ENCODE measurements around the gene SNRPA. TPM values are rescaled to one million over a fixed set of nuclear protein-coding genes. Genes with fewer than 3 reads are reported as not detected.
"Not testable (repeated sequence)": the region's sequence is repeated elsewhere in the genome, so short reads cannot be mapped to it uniquely, and the experiment has no call there.

The SNRPA gene
- total and polyA plus RNA-seq, 2 experiments from 2014 or later: 145 to 230 TPM

DNA sequence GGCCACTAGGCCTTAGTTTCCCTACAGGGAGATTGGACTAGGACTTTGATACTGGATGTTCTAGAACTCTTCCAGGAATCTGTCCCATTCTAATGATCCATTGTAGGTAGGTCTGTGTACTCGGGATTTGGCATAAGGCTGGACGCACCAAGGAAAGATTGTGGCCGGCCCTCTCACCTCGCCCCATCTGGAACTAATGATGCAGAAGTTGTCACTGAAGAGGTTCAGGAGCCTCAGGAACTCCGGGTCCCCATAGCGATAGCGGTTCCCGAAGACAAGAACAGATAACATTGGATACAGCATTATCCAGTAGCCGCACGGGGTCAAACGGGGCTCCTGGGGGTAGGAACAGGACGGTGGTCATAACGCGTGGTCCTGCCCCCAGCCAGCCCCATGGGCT is 59.2 kb downstream of the SNRPA start:
- Histone ChIP-seq H3K4me3 (no peak overlapping the region), H3K27ac (peak overlapping the region; percentile 60), H3K9me3 (ENCODE audit: low read depth) (no peaks in the 10 kb centered on the region), H3K27me3 (no peaks in the 10 kb centered on the region), H3K4me1 (ENCODE audit: low read depth) (peaks cover 21% of the 10 kb centered on the region), H3K36me3 (peaks cover 17% of the 10 kb centered on the region)
- no peak for DNase-seq (ENCODE audit: low read depth in 1 of 2, low spot score in 1 of 2)
- TF ChIP-seq, protein P1, sequence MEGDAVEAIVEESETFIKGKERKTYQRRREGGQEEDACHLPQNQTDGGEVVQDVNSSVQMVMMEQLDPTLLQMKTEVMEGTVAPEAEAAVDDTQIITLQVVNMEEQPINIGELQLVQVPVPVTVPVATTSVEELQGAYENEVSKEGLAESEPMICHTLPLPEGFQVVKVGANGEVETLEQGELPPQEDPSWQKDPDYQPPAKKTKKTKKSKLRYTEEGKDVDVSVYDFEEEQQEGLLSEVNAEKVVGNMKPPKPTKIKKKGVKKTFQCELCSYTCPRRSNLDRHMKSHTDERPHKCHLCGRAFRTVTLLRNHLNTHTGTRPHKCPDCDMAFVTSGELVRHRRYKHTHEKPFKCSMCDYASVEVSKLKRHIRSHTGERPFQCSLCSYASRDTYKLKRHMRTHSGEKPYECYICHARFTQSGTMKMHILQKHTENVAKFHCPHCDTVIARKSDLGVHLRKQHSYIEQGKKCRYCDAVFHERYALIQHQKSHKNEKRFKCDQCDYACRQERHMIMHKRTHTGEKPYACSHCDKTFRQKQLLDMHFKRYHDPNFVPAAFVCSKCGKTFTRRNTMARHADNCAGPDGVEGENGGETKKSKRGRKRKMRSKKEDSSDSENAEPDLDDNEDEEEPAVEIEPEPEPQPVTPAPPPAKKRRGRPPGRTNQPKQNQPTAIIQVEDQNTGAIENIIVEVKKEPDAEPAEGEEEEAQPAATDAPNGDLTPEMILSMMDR (IDR thresholded peaks at IDR 0.05; ENCODE audit: low read depth, low read length): no peak

DNA sequence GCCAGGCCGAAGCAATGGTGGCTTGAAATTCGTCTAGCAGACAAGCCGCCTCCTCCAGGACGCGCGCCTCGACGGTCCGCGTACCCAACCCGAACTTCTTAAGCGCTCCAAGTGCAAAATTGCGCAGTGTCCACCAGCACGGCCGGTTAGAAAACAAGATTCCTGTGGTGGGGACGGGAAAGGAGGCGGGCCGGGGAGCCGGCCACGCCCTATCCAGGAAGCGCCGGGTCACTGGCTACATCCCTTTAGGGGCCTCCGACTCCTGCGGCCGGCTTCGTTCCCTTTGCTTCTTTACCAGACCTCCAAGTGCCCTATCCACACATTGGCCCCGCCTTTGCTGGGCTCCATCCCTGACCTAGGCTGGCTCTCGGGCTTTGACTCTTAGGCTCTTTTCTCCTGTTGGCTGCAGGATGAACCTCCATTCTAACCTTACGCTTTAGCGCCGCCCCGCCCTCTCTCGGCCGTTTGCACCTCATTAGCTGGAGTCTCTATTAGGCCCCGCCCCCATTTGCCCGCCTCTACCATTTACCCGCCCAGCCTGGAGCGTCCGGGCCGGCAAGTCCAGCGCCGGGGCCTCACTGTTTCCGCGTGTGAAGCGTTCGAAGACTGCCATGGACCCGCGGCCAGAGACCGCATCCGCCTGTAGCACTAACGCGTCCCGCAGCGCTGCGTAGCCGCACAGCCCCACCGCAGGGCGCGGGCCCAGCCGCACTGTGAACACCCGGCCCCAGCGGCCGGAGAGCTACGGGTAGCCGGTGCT is 59.8 kb downstream of the SNRPA start:
- H3K4me1 ChIP-seq (ENCODE audit: low read depth): peaks cover 21% of the 10 kb centered on the region
- H3K27ac ChIP-seq: peak overlapping the region; percentile 77
- DNase-seq (ENCODE audit: low read depth in 1 of 2, low spot score in 1 of 2): peak; percentile 84 to 92
- H3K9me3 ChIP-seq (ENCODE audit: low read depth); H3K27me3 ChIP-seq: not testable (repeated sequence)
- peak overlapping the region; percentile 35 for H3K4me3 ChIP-seq
- H3K36me3 ChIP-seq: peaks cover 17% of the 10 kb centered on the region

DNA sequence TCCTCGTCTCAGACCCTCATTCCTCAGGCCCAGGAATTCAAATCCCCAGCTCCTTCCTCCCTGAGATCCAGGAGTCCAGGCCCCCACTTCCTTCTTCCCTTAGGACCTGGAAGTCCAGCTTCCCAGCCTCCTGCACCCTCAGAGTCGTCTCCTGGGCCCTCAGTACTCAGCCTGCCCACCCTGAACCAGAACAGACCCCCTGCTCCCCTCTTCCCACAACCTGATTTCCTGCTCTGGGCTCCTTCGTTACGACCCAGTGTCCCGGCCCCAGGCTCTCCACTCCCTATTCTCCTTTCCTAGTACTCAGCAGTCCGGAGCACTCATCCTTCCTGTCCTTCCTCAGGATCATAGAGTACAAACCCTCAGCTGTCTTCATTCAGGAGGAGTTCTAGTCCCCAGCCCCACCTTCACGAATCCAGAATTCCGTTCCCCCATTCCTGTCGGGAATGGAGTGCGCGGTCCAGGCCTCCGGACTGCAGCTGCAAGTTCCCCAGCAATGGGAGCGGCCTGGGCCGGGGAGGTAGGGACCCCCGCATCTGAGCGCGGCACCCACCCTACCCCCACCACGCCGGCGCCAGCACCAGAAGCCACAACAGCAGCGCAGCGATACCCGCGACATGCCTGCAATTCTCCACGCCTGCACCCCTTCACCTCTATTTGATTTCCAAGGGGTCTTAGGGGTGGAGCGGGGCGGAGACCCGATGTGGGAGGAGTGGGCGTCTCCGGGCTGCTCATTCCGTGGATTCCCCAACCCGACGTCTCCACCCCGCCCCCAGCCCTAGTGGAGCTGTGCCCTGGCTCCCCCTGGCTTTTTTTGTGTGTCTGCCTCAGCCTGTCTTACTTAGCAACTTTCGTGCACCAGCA is 60.7 kb downstream of the SNRPA start:
- Histone ChIP-seq H3K27ac (peak overlapping the region; percentile 77), H3K9me3 (ENCODE audit: low read depth) (no peaks in the 10 kb centered on the region), H3K27me3 (no peaks in the 10 kb centered on the region), H3K36me3 (peaks cover 17% of the 10 kb centered on the region), H3K4me3 (peak overlapping the region; percentile 35), H3K4me1 (ENCODE audit: low read depth) (peaks cover 21% of the 10 kb centered on the region)
- TF ChIP-seq, protein P1 (IDR thresholded peaks at IDR 0.05; ENCODE audit: low read depth, low read length): peak; percentile 5
- DNase-seq (ENCODE audit: low read depth in 1 of 2, low spot score in 1 of 2): peak in 1 of 2 donors; percentile 42

DNA sequence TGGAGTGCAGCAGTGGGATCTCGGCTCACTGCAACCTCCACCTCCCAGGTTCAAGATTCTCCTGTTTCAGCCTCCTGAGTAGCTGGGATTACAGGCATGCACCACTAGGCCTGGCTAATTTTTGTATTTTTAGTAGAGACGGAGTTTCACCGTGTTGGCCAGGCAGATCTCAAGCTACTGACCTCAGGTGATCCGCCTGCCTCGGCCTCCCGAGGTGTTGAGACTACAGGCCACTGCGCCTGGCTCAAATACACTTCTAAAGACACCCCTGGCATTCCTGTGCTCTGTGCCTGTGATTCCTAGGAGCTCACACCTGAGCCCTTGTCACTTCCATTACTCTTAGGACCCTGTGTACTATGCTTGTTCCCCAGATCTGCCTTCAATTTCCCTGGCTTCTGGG is 61.6 kb downstream of the SNRPA start:
- not testable (repeated sequence) for H3K27me3 ChIP-seq, H3K4me3 ChIP-seq

DNA sequence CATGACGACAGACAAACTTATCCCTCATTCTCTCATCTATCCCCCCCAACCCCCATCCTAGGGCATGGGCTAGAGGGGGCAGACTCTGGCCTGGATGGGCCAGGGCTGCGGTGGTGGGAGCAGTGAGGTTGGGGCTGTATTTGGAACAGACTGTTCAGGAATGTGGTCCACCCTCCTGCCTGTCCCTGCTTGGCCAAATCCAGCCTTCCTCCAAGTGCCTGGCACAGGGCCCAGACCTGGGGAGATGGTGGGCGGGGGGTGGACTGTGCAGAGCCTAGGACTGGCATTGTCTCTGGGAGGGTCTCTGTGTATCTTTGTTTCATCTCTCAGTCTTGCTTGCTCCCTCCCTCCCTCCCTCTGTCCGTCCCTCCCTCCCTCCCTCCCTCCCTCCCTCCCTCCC is 62.2 kb downstream of the SNRPA start:
- no peaks in the 10 kb centered on the region for H3K27me3 ChIP-seq
- DNase-seq (ENCODE audit: low read depth in 1 of 2, low spot score in 1 of 2): peak in 1 of 2 donors; percentile 72
- no peak overlapping the region for H3K27ac ChIP-seq
- no peak overlapping the region for H3K4me3 ChIP-seq
- no peaks in the 10 kb centered on the region for H3K9me3 ChIP-seq (ENCODE audit: low read depth)
- TF ChIP-seq, protein P1 (IDR thresholded peaks at IDR 0.05; ENCODE audit: low read depth, low read length): no peak
- H3K4me1 ChIP-seq (ENCODE audit: low read depth): peaks cover 21% of the 10 kb centered on the region
- H3K36me3 ChIP-seq: peaks cover 8% of the 10 kb centered on the region

More for the DNA sequence above, 61.6 kb downstream of the SNRPA start:
- DNase-seq (ENCODE audit: low read depth in 1 of 2, low spot score in 1 of 2); H3K9me3 ChIP-seq (ENCODE audit: low read depth); H3K27ac ChIP-seq: not testable (repeated sequence)
- Histone ChIP-seq H3K36me3 (peaks cover 14% of the 10 kb centered on the region), H3K4me1 (ENCODE audit: low read depth) (peaks cover 21% of the 10 kb centered on the region)

Other genes starting within 250 kb of the SNRPA start
- 53.3 and 63.6 TPM in 2 replicates for gene SHKBP1, start 174.3 kb upstream of the SNRPA start, total RNA-seq
- 70.1 and 83.4 TPM in 2 replicates for gene SHKBP1, start 174.3 kb upstream of the SNRPA start, polyA plus RNA-seq
- 85.3 and 203 TPM in 2 replicates for gene LTBP4, start 149.8 kb upstream of the SNRPA start, total RNA-seq
- gene LTBP4, start 149.8 kb upstream of the SNRPA start, polyA plus RNA-seq: 158 and 255 TPM in 2 replicates
- 17.1 and 21.7 TPM in 2 replicates for gene NUMBL, start 60.6 kb upstream of the SNRPA start, total RNA-seq
- 12.6 and 13.8 TPM in 2 replicates for gene NUMBL, start 60.6 kb upstream of the SNRPA start, polyA plus RNA-seq
- 82.5 and 90.1 TPM in 2 replicates for gene COQ8B, start 34.3 kb upstream of the SNRPA start, total RNA-seq
- gene COQ8B, start 34.3 kb upstream of the SNRPA start, polyA plus RNA-seq: 62.6 and 90.6 TPM in 2 replicates
- gene ITPKC, start 34.1 kb upstream of the SNRPA start, total RNA-seq: 19.1 and 19.4 TPM in 2 replicates
- gene ITPKC, start 34.1 kb upstream of the SNRPA start, polyA plus RNA-seq: 12.5 and 15.4 TPM in 2 replicates
- gene ACTMAP, start 726 bp upstream of the SNRPA start, total RNA-seq: 7.6 and 9.6 TPM in 2 replicates
- 30.4 and 40.0 TPM in 2 replicates for gene ACTMAP, start 726 bp upstream of the SNRPA start, polyA plus RNA-seq
- gene MIA, start 24.3 kb downstream of the SNRPA start, total RNA-seq: not detected in 2 replicates
- gene MIA, start 24.3 kb downstream of the SNRPA start, polyA plus RNA-seq: not detected in 2 replicates
- 15.8 and 21.8 TPM in 2 replicates for gene RAB4B, start 27.0 kb downstream of the SNRPA start, total RNA-seq
- gene RAB4B, start 27.0 kb downstream of the SNRPA start, polyA plus RNA-seq: 21.3 and 38.9 TPM in 2 replicates
- 99.5 and 109 TPM in 2 replicates for gene EGLN2, start 48.0 kb downstream of the SNRPA start, total RNA-seq
- gene EGLN2, start 48.0 kb downstream of the SNRPA start, polyA plus RNA-seq: 96.4 and 122 TPM in 2 replicates
- gene CYP2A6, start 99.2 kb downstream of the SNRPA start, total RNA-seq: 0.42 TPM in 1 of 2 replicates, not detected in the other
- 0.25 TPM in 1 of 2 replicates, not detected in the other for gene CYP2A6, start 99.2 kb downstream of the SNRPA start, polyA plus RNA-seq
- gene CYP2A7, start 131.0 kb downstream of the SNRPA start, total RNA-seq: not detected in 2 replicates
- gene CYP2A7, start 131.0 kb downstream of the SNRPA start, polyA plus RNA-seq: not detected in 2 replicates
- not detected in 2 replicates for gene CYP2B6, start 240.1 kb downstream of the SNRPA start, total RNA-seq
- not detected in 2 replicates for gene CYP2B6, start 240.1 kb downstream of the SNRPA start, polyA plus RNA-seq